GM19328 (cell line): ENCODE measurements around the gene TMX3.

Source experiments
- ATAC-seq: cut with Tn5 transposase; IDR thresholded peaks from one replicate; pipeline ENCODE4 v1.9.1; 2021; ENCODE audit warnings: mild to moderate bottlenecking, moderate library complexity; ENCODE audit not compliant: unreplicated experiment

TMX3 gene

GRCh38 chr18:68713796-68714195, 1.1 kb downstream of the TMX3 start:
- no peak for ATAC-seq

- no peak for ATAC-seq
Observed at GRCh38 chr18:68713131-68713530, 1.8 kb downstream of the TMX3 start.

- ATAC-seq, result no peak
Observed at GRCh38 chr18:68707646-68708045, 7.3 kb downstream of the TMX3 start.

GRCh38 chr18:68705119-68705518, 9.8 kb downstream of the TMX3 start:
- no peak for ATAC-seq

- ATAC-seq, result no peak
Observed at GRCh38 chr18:68703326-68703725, 11.6 kb downstream of the TMX3 start.

- no peak for ATAC-seq
Observed at GRCh38 chr18:68701353-68701752, 13.6 kb downstream of the TMX3 start.

GRCh38 chr18:68699043-68699442, 15.9 kb downstream of the TMX3 start:
- no peak for ATAC-seq

- no peak for ATAC-seq
Observed at GRCh38 chr18:68696937-68697336, 18.0 kb downstream of the TMX3 start.

- ATAC-seq, result no peak
Observed at GRCh38 chr18:68694316-68694715, 20.6 kb downstream of the TMX3 start.

- ATAC-seq, result no peak
Observed at GRCh38 chr18:68693091-68693815, 21.7 kb downstream of the TMX3 start.

GRCh38 chr18:68679528-68679927, 35.4 kb downstream of the TMX3 start:
- ATAC-seq, result no peak

GRCh38 chr18:68676913-68677312, 38.0 kb downstream of the TMX3 start:
- ATAC-seq, result peak; percentile 75

- ATAC-seq, result no peak
Observed at GRCh38 chr18:68667121-68667520, 47.8 kb downstream of the TMX3 start.

- ATAC-seq, result no peak
Observed at GRCh38 chr18:68666381-68666780, 48.5 kb downstream of the TMX3 start.

- ATAC-seq, result no peak
Observed at GRCh38 chr18:68665628-68666027, 49.3 kb downstream of the TMX3 start.

GRCh38 chr18:68662754-68663153, 52.2 kb downstream of the TMX3 start:
- ATAC-seq, result no peak

GRCh38 chr18:68660354-68661183, 54.3 kb downstream of the TMX3 start:
- ATAC-seq, result no peak

- no peak for ATAC-seq
Observed at GRCh38 chr18:68648191-68648590, 66.7 kb downstream of the TMX3 start.

GRCh38 chr18:68642003-68642402, 72.9 kb downstream of the TMX3 start:
- ATAC-seq, result no peak

GRCh38 chr18:68640861-68641260, 74.0 kb downstream of the TMX3 start:
- ATAC-seq, result no peak

GRCh38 chr18:68638613-68639012, 76.3 kb downstream of the TMX3 start:
- no peak for ATAC-seq

- no peak for ATAC-seq
Observed at GRCh38 chr18:68627812-68628211, 87.1 kb downstream of the TMX3 start.
